ENCODE results near the gene OLFM1. TPM values are rescaled to one million over a fixed set of nuclear protein-coding genes. Genes with fewer than 3 reads are reported as not detected.

Gene OLFM1
- total and polyA plus RNA-seq, 2 donors (not counting 1 experiment from before 2014, with no cell fraction given) = 0.07 TPM; not detected in 1

DNA sequence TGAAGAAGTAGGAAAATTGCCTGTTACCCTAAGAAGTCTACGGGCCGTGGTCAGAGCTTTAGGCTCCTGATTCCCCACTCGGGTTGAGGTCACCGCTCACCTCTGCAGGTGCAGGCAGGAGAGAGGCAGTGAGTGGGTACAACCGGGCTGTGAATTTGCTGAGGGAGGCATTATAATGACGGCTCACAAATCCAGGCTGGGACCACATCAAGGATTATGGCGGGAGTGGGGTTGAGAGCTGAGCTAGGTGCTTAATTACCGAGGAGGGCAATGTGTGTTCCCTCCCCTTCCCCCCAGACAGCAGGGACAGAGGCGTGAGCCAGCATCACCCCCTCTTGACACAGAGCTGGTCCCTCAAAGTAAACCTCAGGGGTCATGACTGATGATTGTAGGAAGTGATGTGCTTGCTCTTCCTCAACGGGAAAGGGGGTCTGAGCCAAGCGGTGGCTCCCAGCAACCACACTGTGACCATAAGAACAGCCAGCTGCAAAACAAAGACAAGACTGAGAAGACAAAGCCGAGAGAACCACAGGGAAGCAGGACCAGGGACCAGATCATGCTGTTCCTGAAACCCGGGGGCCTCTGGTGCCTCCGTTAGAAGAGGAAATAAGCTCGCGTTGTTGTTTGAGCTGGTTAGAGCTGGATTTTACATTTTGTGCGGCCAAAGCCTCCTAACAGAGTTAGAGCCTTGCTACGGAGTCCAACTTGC is 77.7 kb downstream of the OLFM1 start:
- no peak overlapping the region for H3K27ac Mint-ChIP-seq
- H3K4me1 ChIP-seq (ENCODE audit: control insufficient read depth in 2 of 2, insufficient read depth in 2 of 2, low read length in 2 of 2) = no peaks in the 10 kb centered on the region
- H3K9me3 Mint-ChIP-seq (ENCODE audit: insufficient read depth) = peaks cover 3% of the 10 kb centered on the region
- no peak overlapping the region for H2AFZ ChIP-seq (ENCODE audit: insufficient read depth, low read depth, low read length, poor library complexity, severe bottlenecking)
- ChIA-PET POLR2A (no interaction called here), CTCF (no interaction called here)
- no peak for DNase-seq
- intact Hi-C loops (cut with micrococcal nuclease) = no loop called here
- no peaks in the 10 kb centered on the region for H3K36me3 ChIP-seq (replicated peaks in 1 of 2; ENCODE audit: control extremely low read depth in 1 of 2, control insufficient read depth in 1 of 2, extremely low read depth in 1 of 2, insufficient read depth in 2 of 2, low read length in 1 of 2)
- peaks cover 0 to 9% (median 0%) of the 10 kb centered on the region in 3 donors for H3K9me3 ChIP-seq (ENCODE audit: control extremely low read depth in 1 of 3, control insufficient read depth in 2 of 3, insufficient read depth in 1 of 3, low read length in 2 of 3)
- H3K27me3 ChIP-seq (replicated peaks in 1 of 4; ENCODE audit: control extremely low read depth in 1 of 4, control insufficient read depth in 3 of 4, insufficient read depth in 4 of 4, low read length in 3 of 4) = no peaks in the 10 kb centered on the region
- H3K4me1 Mint-ChIP-seq = no peaks in the 10 kb centered on the region
- no peak for TF ChIP-seq EZH2 (IDR thresholded peaks at IDR 0.05; ENCODE audit: borderline replicate concordance, insufficient read depth, low read depth, low read length, poor library complexity, severe bottlenecking)
- TF ChIP-seq CTCF (IDR thresholded peaks at IDR 0.05) = no peak
- no peak for ATAC-seq (ENCODE audit: low read depth)
- H3K4me3 Mint-ChIP-seq = no peak overlapping the region
- peaks cover 4% of the 10 kb centered on the region for H3K27me3 Mint-ChIP-seq
- no peak overlapping the region for H3K4me3 ChIP-seq (ENCODE audit: control extremely low read depth in 1 of 5, extremely low read depth in 1 of 5, insufficient read depth in 1 of 5, low read depth in 2 of 5, low read length in 4 of 5)
- WGBS (ENCODE audit: insufficient coverage) = 73% methylated on average over 14 of the region's 18 CpGs
- H3K4me2 ChIP-seq (replicated peaks; ENCODE audit: low read depth, low read length, poor library complexity, severe bottlenecking) = no peak overlapping the region
- no peaks in the 10 kb centered on the region for H4K20me1 ChIP-seq (ENCODE audit: control insufficient read depth, insufficient read depth, low read length, poor library complexity, severe bottlenecking)
- H3K27ac ChIP-seq (ENCODE audit: low read length in 2 of 2) = no peak overlapping the region
- no peak overlapping the region for H3K9ac ChIP-seq (ENCODE audit: low read length)
- no peaks in the 10 kb centered on the region for H3K79me2 ChIP-seq (ENCODE audit: control insufficient read depth, insufficient read depth, low read length)

DNA sequence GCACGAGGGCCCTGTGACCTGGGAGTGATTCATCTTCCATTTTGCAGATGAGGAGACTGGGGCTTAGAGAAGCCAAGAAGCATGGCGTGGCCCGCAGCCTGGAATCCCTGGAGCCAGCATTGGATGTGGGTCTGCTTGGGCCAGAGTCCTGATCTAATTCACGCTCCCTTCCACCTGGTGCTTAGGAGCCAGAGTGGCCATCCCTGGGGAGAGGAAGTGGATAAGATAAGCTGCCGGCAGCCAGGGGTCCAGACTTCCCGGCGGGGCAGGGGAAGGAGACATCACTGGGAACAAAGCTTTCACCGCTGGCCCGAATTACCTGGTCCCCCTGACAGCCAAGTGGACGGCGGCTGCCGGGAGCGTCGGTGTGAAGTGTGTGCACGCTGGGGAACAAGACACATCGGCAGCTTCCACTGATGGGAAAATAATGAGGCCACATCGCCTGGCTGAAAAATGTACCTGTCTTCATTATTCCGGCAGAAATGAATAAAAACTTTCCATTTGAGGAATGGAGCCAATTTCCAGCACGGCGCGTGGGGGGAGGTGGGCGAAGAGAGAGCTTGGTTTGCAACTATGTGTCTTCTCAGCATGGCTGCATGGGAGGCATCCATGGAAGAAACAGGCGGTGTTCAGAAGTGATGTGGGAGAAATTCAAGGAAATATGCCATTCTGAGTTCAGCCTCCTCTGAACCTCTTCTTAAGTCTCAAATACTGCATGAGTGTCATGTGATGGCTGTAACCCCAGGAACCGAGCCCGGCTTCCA is 78.5 kb downstream of the OLFM1 start:
- no peak overlapping the region for H3K27ac Mint-ChIP-seq
- POLR2A ChIA-PET = no interaction called here
- CTCF ChIA-PET = no interaction called here
- no peaks in the 10 kb centered on the region for H3K4me1 ChIP-seq (ENCODE audit: control insufficient read depth in 2 of 2, insufficient read depth in 2 of 2, low read length in 2 of 2)
- H3K4me2 ChIP-seq (replicated peaks; ENCODE audit: low read depth, low read length, poor library complexity, severe bottlenecking) = no peak overlapping the region
- H3K4me3 ChIP-seq (ENCODE audit: control extremely low read depth in 1 of 5, extremely low read depth in 1 of 5, insufficient read depth in 1 of 5, low read depth in 2 of 5, low read length in 4 of 5) = no peak overlapping the region
- H3K27ac ChIP-seq (ENCODE audit: low read length in 2 of 2) = no peak overlapping the region
- H3K4me1 Mint-ChIP-seq = no peaks in the 10 kb centered on the region
- H3K9me3 Mint-ChIP-seq (ENCODE audit: insufficient read depth) = peaks cover 3% of the 10 kb centered on the region
- no peak overlapping the region for H3K9ac ChIP-seq (ENCODE audit: low read length)
- H3K9me3 ChIP-seq (ENCODE audit: control extremely low read depth in 1 of 3, control insufficient read depth in 2 of 3, insufficient read depth in 1 of 3, low read length in 2 of 3) = peaks cover 0 to 9% (median 0%) of the 10 kb centered on the region in 3 donors
- TF ChIP-seq CTCF (IDR thresholded peaks at IDR 0.05) = no peak
- TF ChIP-seq EZH2 (IDR thresholded peaks at IDR 0.05; ENCODE audit: borderline replicate concordance, insufficient read depth, low read depth, low read length, poor library complexity, severe bottlenecking) = no peak
- H3K36me3 ChIP-seq (replicated peaks in 1 of 2; ENCODE audit: control extremely low read depth in 1 of 2, control insufficient read depth in 1 of 2, extremely low read depth in 1 of 2, insufficient read depth in 2 of 2, low read length in 1 of 2) = no peaks in the 10 kb centered on the region
- peaks cover 4% of the 10 kb centered on the region for H3K27me3 Mint-ChIP-seq
- H2AFZ ChIP-seq (ENCODE audit: insufficient read depth, low read depth, low read length, poor library complexity, severe bottlenecking) = no peak overlapping the region
- H3K27me3 ChIP-seq (replicated peaks in 1 of 4; ENCODE audit: control extremely low read depth in 1 of 4, control insufficient read depth in 3 of 4, insufficient read depth in 4 of 4, low read length in 3 of 4) = no peaks in the 10 kb centered on the region
- 85% methylated on average over 22 of the region's 25 CpGs for WGBS (ENCODE audit: insufficient coverage)
- no peaks in the 10 kb centered on the region for H4K20me1 ChIP-seq (ENCODE audit: control insufficient read depth, insufficient read depth, low read length, poor library complexity, severe bottlenecking)
- H3K4me3 Mint-ChIP-seq = no peak overlapping the region
- ATAC-seq (ENCODE audit: low read depth) (no peak), DNase-seq (no peak)
- no peaks in the 10 kb centered on the region for H3K79me2 ChIP-seq (ENCODE audit: control insufficient read depth, insufficient read depth, low read length)
- intact Hi-C loops (cut with micrococcal nuclease) = no loop called here
